ENCODE measurements around the gene RELL2. TPM values are rescaled to one million over a fixed set of nuclear protein-coding genes. Genes with fewer than 3 reads are reported as not detected.

RELL2 gene
- total RNA-seq, 1 experiment from 2014 or later: 9.8 TPM

- Histone ChIP-seq H3K4ac (ENCODE audit: low read depth, low read length) (no peak overlapping the region), H4K20me1 (ENCODE audit: control insufficient read depth, insufficient read depth, insufficient read length) (no peaks in the 10 kb centered on the region), H3K4me1 (ENCODE audit: insufficient read depth, low read length) (peaks cover 4% of the 10 kb centered on the region; the same call in 1 of the 2 replicates), H2AFZ (ENCODE audit: low read length) (no peak overlapping the region), H2BK120ac (ENCODE audit: low read depth, low read length, poor library complexity, severe bottlenecking) (no peak overlapping the region), H3K14ac (ENCODE audit: insufficient read depth, low read length) (no peak overlapping the region), H2BK5ac (ENCODE audit: insufficient read length, low read length) (peak overlapping the region; percentile 20), H2BK20ac (ENCODE audit: low read depth, low read length, poor library complexity, severe bottlenecking) (no peak overlapping the region), H3K27me3 (ENCODE audit: insufficient read depth, low read length) (no peaks in the 10 kb centered on the region), H3K79me1 (ENCODE audit: insufficient read depth, low read depth, low read length, poor library complexity, severe bottlenecking) (no peaks in the 10 kb centered on the region), H3K79me2 (ENCODE audit: insufficient read depth, low read length) (no peaks in the 10 kb centered on the region), H3K9ac (ENCODE audit: extremely low read depth, insufficient read length, low read length) (no peak overlapping the region), H4K91ac (ENCODE audit: insufficient read length, low read depth, low read length) (no peak overlapping the region), H4K8ac (replicated peaks; ENCODE audit: insufficient read length, low read depth, low read length) (no peak overlapping the region), H3T11ph (ENCODE audit: low read length) (no peak overlapping the region), H3K4me2 (ENCODE audit: insufficient read depth, insufficient read length, low read length) (no peak overlapping the region), H2AK5ac (ENCODE audit: insufficient read length, low read length) (no peak overlapping the region), H3K23ac (ENCODE audit: insufficient read length, low read depth, low read length) (no peak overlapping the region), H4K5ac (ENCODE audit: insufficient read length, low read depth, low read length) (no peak overlapping the region), H3K23me2 (ENCODE audit: insufficient read length, low read depth, low read length, poor library complexity, severe bottlenecking) (peaks cover 13% of the 10 kb centered on the region), H3K56ac (ENCODE audit: insufficient read length, low read depth, low read length) (no peak overlapping the region), H3K18ac (ENCODE audit: insufficient read length, low read depth, low read length) (no peak overlapping the region), H2BK12ac (ENCODE audit: insufficient read length, low read depth, low read length) (no peak overlapping the region), H3K9me3 (ENCODE audit: control insufficient read depth, low read depth, low read length) (no peaks in the 10 kb centered on the region), H2BK15ac (ENCODE audit: low read depth, low read length) (no peak overlapping the region), H3K27ac (ENCODE audit: insufficient read length, low read depth, low read length) (no peak overlapping the region)
- Mint-ChIP-seq H3K27me3 (ENCODE audit: low read depth) (no peaks in the 10 kb centered on the region; the same call in 1 of the 2 replicates), H3K27ac (peak overlapping the region in 2 of 3 experiments; percentile 53 to 93; a peak in 1 of 7 replicates), H3K4me1 (peaks cover 36 to 40% of the 10 kb centered on the region in 2 experiments), H3K9me3 (peaks cover 0 to 4% of the 10 kb centered on the region in 2 experiments; a peak in 1 of 5 replicates), H3K36me3 (ENCODE audit: insufficient read depth in 1 of 3, low read depth in 3 of 3) (peaks cover 20 to 22% (median 22%) of the 10 kb centered on the region in 3 experiments), H3K4me3 (peak overlapping the region in 1 of 2 experiments; percentile 83; a peak in 1 of 5 replicates)
- no peak for DNase-seq
- TF ChIP-seq, protein P1, sequence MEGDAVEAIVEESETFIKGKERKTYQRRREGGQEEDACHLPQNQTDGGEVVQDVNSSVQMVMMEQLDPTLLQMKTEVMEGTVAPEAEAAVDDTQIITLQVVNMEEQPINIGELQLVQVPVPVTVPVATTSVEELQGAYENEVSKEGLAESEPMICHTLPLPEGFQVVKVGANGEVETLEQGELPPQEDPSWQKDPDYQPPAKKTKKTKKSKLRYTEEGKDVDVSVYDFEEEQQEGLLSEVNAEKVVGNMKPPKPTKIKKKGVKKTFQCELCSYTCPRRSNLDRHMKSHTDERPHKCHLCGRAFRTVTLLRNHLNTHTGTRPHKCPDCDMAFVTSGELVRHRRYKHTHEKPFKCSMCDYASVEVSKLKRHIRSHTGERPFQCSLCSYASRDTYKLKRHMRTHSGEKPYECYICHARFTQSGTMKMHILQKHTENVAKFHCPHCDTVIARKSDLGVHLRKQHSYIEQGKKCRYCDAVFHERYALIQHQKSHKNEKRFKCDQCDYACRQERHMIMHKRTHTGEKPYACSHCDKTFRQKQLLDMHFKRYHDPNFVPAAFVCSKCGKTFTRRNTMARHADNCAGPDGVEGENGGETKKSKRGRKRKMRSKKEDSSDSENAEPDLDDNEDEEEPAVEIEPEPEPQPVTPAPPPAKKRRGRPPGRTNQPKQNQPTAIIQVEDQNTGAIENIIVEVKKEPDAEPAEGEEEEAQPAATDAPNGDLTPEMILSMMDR (conservative IDR thresholded peaks at IDR 0.05): no peak
- no CpG with 5 or more reads among the region's 16 CpGs for WGBS (ENCODE audit: extremely low coverage, insufficient read length, low lambda C conversion rate)
These were observed 43.4 kb downstream of the RELL2 start for GRCh38 chr5:141680178-141680577.
